Stomach (tissue), 9 donors: Measurements from ENCODE around the gene TMEM54. TPM values are rescaled to one million over a fixed set of nuclear protein-coding genes. Genes with fewer than 3 reads are reported as not detected.
A peak's percentile ranks its signal among the peaks of the same experiment; 100 is the strongest.

Experiments
- DNase-seq, 2 donors: peaks; one replicate each; pipeline versions ENCODE4 v3.0.0 to v3.0.0-alpha.2; 2013 to 2019
- H3K27ac ChIP-seq, 5 donors: fragments of 200-600 bp in 4 of 5; sonication (generic) in 4 of 5; one replicate each; pipeline ENCODE4 v1.5.1; 2013 to 2019; ENCODE audit warnings: mild to moderate bottlenecking in 1 of 5, moderate library complexity in 1 of 5
- H3K27me3 ChIP-seq, 3 donors: fragments of 200-600 bp; sonication (generic); one replicate each; pipeline ENCODE4 v1.5.1; 2017 to 2019; ENCODE audit warnings: mixed run types in 1 of 3
- H3K36me3 ChIP-seq, 4 donors: fragments of 200-600 bp; sonication (generic); 1 replicate in 3 of 4; 2 replicates in 1 of 4; pipeline ENCODE4 v1.5.1; 2016 to 2019
- H3K4me1 ChIP-seq, 4 donors: fragments of 200-600 bp; sonication (generic); one replicate each; pipeline ENCODE4 v1.5.1; 2016 to 2019
- H3K4me3 ChIP-seq, 4 donors: fragments of 200-600 bp; sonication (generic) in 3 of 4; one replicate each; pipeline ENCODE4 v1.5.1; 2016 to 2019; ENCODE audit warnings: mild to moderate bottlenecking in 1 of 4
- H3K9me3 ChIP-seq, 4 donors: fragments of 200-600 bp; sonication (generic); one replicate each; pipeline ENCODE4 v1.5.1; 2016 to 2019
- CTCF ChIP-seq, 7 experiments: fragments of 450-650 bp in 4 of 7; fragments of 200-600 bp in 3 of 7; sonication (generic) in 3 of 7; IDR thresholded peaks; one replicate each; pipeline ENCODE4 v1.5.1; 2016 to 2019; ENCODE audit warnings: antibody characterized with exemption in 7 of 7, control low read depth in 2 of 7, mild to moderate bottlenecking in 1 of 7
- EP300 ChIP-seq: sonication (generic); formaldehyde crosslinking; IDR thresholded peaks from one replicate; pipeline ENCODE4 v1.6.1; 2017; ENCODE audit warnings: antibody characterized with exemption
- POLR2A ChIP-seq, 4 donors: fragments of 450-650 bp; IDR thresholded peaks; one replicate each; pipeline ENCODE4 v1.6.1; 2016; ENCODE audit warnings: antibody characterized with exemption in 4 of 4, control low read depth in 2 of 4, mild to moderate bottlenecking in 1 of 4, moderate library complexity in 1 of 4
- POLR2AphosphoS5 ChIP-seq, 3 donors: sonication (generic); formaldehyde crosslinking; IDR thresholded peaks; one replicate each; pipeline ENCODE4 v1.6.1; 2016; ENCODE audit warnings: antibody characterized with exemption in 3 of 3
- WGBS, 5 donors: extraction: QIAGEN DNeasy Blood & Tissue Kit in 3 of 5; methylation state at CpG; one replicate each; pipeline versions ENCODE4 v1.1.5 to v1.1.7; 2013 to 2018; 5-methylcytosine and 5-hydroxymethylcytosine counted together
- intact Hi-C: fragments of 100-400 bp; cut with DNase I; formaldehyde crosslinking; loops from one replicate; pipeline ENCODE4 v1.15.1; 2023; ENCODE audit warnings: low total_unique reads
- polyA plus RNA-seq, 3 donors: library from polyadenylated mRNA; stranded (reverse); fragments of 200-250 nt; gene quantifications; one replicate each; pipeline ENCODE4 v1.2.3, GENCODE V29; 2013
- total RNA-seq, 5 donors: library from RNA; depleted of rRNA; stranded (reverse); fragments of >200 nt; gene quantifications; one replicate each; pipeline versions ENCODE4 v1.1.0 to v1.2.3, GENCODE V29; 2014 to 2016
- donor health status: healthy with polysubstance abuse.
- donor health status: Bipolar disorder and iron deficiency.
- donor health status: healthy.

Gene TMEM54
- total and polyA plus RNA-seq, 8 donors = 34.9 to 408 (median 159) TPM

- intact Hi-C loops = no loop called here
- 76 to 83% (median 79%) methylated on average over 11 of the region's 11 CpGs for WGBS, 5 donors
- Histone ChIP-seq H3K27me3 (peaks cover 0 to 44% (median 19%) of the 10 kb centered on the region in 3 donors), H3K27ac (no peak overlapping the region), H3K4me3 (no peak overlapping the region), H3K36me3 (peaks cover 0 to 33% (median 23%) of the 10 kb centered on the region in 4 donors), H3K9me3 (no peaks in the 10 kb centered on the region), H3K4me1 (peaks cover 23 to 45% (median 39%) of the 10 kb centered on the region in 4 donors)
- peak in 1 of 2 donors; percentile 4 for DNase-seq
- no peak for TF ChIP-seq CTCF (IDR thresholded peaks at IDR 0.05)
These were observed 3.8 kb downstream of the TMEM54 start for GRCh38 chr1:32897082-32898049.

GRCh38 chr1:32896451-32896850, 4.7 kb downstream of the TMEM54 start:
- TF ChIP-seq POLR2AphosphoS5 (IDR thresholded peaks at IDR 0.05) = no peak

DNA sequence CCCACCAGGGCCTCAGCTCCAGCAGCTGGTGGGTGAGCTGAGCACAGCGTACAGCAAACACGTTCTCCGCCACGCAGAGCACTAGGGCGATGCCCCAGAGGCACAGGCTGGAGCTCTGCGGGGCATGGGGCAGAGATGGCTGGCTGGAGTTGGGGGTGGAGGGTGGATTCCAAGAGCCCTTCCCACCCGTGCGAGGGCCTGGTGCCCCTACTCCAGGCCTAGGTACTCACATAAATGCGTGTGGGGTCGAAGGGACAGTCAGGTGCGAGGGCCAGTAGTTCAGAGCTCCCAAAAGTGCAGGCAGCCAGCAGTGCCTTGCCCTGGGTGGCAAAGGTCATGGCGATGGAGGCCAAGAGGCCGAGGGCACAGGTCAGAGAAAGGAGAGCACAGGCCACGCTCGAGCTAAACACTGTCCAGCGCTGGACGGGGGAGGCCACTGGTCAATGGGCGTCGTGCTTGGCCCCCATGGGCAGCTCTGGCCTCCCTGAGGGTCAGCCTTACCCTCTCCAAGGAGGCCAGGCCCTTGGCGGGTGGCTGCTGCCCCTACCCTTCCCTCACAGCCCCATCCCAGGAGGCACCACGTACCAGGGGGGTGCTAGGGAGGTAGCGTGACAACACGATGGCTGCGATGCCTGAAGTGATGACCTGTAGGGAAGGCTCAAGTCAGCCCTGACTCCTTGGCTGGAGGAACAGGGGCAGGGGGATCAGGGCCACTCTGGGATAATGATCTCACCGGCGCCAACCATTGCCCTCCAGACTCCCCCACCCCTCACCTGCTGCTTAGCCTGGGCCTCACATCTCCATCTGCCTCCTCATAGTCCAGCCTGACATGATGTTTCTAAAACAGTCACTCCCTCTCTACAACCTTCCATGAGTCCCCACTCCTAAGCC, 5.6 kb downstream of the TMEM54 start:
- H3K9me3 ChIP-seq = no peaks in the 10 kb centered on the region
- H3K4me3 ChIP-seq = no peak overlapping the region
- 87 to 93% (median 91%) methylated on average over 15 to 26 of the region's 26 CpGs for WGBS, 5 donors
- peak in 1 of 2 donors; percentile 34 for DNase-seq
- TF ChIP-seq POLR2A (IDR thresholded peaks at IDR 0.05) = no peak
- intact Hi-C loops = no loop called here
- peaks cover 19 to 31% (median 28%) of the 10 kb centered on the region in 4 donors for H3K4me1 ChIP-seq
- H3K27ac ChIP-seq = no peak overlapping the region
- H3K27me3 ChIP-seq = peaks cover 0 to 46% (median 17%) of the 10 kb centered on the region in 3 donors
- peaks cover 0 to 33% (median 23%) of the 10 kb centered on the region in 4 donors for H3K36me3 ChIP-seq

More at GRCh38 chr1:32896451-32896850, 4.7 kb downstream of the TMEM54 start:
- intact Hi-C loops = no loop called here
- Histone ChIP-seq H3K27me3 (peaks cover 0 to 44% (median 19%) of the 10 kb centered on the region in 3 donors), H3K27ac (no peak overlapping the region), H3K4me3 (no peak overlapping the region), H3K9me3 (no peaks in the 10 kb centered on the region), H3K4me1 (peaks cover 23 to 36% (median 33%) of the 10 kb centered on the region in 4 donors), H3K36me3 (peaks cover 0 to 33% (median 23%) of the 10 kb centered on the region in 4 donors)
- WGBS, 5 donors = 69 to 76% (median 71%) methylated on average over 5 of the region's 5 CpGs
- DNase-seq = peak in 1 of 2 donors; percentile 1

- Histone ChIP-seq H3K9me3 (no peaks in the 10 kb centered on the region), H3K4me3 (no peak overlapping the region), H3K36me3 (peaks cover 0 to 33% (median 23%) of the 10 kb centered on the region in 4 donors), H3K4me1 (peaks cover 14 to 23% (median 20%) of the 10 kb centered on the region in 4 donors), H3K27me3 (peaks cover 0 to 46% (median 16%) of the 10 kb centered on the region in 3 donors), H3K27ac (no peak overlapping the region)
- intact Hi-C loops = no loop called here
- DNase-seq = peak in 1 of 2 donors; percentile 12
- 66 to 98% (median 85%) methylated on average over 2 to 6 of the region's 6 CpGs for WGBS, 5 donors
- no peak for TF ChIP-seq CTCF (IDR thresholded peaks at IDR 0.05)
- TF ChIP-seq EP300 = no peak
- TF ChIP-seq POLR2A (IDR thresholded peaks at IDR 0.05) = no peak
- TF ChIP-seq POLR2AphosphoS5 (IDR thresholded peaks at IDR 0.05) = no peak
These were observed 6.5 kb downstream of the TMEM54 start for GRCh38 chr1:32894681-32895080.
